GM23248 (cell line): Measurements from ENCODE around the gene SRMS.

ENCODE experiments used
- EZH2 ChIP-seq: fragments of 200-600 bp; sonication (generic); IDR thresholded peaks from 2 replicates; pipeline ENCODE4 v1.6.1; 2018; ENCODE audit warnings: antibody characterized with exemption, mild to moderate bottlenecking; ENCODE audit not compliant: insufficient read depth, poor library complexity, severe bottlenecking
- EZH2phosphoT487 ChIP-seq: fragments of 200-600 bp; sonication (generic); IDR thresholded peaks from 2 replicates; pipeline ENCODE4 v1.6.1; 2018; ENCODE audit warnings: antibody characterized with exemption, moderate library complexity, mild to moderate bottlenecking, low read depth; ENCODE audit not compliant: insufficient read depth

GRCh38 chr20:63595416-63596127 lies 48.0 kb upstream of the SRMS start:
- TF ChIP-seq EZH2phosphoT487 (no peak), EZH2 (no peak)
